Measurements from ENCODE around the gene CXCL1.

GRCh38 chr4:73872316-73873108 is 3.3 kb downstream of the CXCL1 start:
- no peak for TF ChIP-seq EZH2 (IDR thresholded peaks at IDR 0.05; ENCODE audit: insufficient read depth, low read length)
- no peak for TF ChIP-seq CTCF (IDR thresholded peaks at IDR 0.05; ENCODE audit: insufficient read depth, low read depth, low read length)
